SW 1271 (cell line): Measurements from ENCODE around the gene IRF5.

Source experiments
- DNase-seq, 2 experiments: peaks; one replicate each; lab custom pipeline; 2025; lab: John Stamatoyannopoulos, UW

Gene IRF5

DNA sequence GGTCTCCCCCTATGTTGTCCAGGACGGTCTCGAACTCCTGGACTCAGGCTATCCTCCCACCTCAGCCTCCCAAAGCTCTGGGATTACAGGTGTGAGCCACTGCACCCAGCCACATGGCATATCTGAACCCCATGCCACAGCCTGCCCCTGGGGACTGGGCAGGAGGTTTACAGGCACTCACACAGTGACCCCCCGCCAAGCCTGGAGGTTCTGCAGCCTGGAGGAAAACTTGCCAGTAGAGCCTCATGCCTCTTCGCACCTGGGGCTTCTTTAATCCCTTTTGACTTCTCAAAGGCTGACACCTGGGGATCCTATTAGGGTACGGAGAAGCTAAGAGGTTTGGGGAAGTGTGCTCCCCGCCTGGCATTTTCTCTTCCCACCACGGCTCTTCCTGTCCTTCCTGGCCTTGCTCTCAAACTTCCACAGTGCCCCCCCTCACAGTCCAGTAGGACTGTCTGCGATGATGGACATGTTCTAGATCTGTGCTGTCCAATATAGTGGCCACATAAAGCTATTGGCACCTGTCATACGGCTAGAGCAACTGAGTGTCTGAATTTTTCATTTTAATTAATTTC, 15.8 kb upstream of the IRF5 start:
- no peak for DNase-seq

DNA sequence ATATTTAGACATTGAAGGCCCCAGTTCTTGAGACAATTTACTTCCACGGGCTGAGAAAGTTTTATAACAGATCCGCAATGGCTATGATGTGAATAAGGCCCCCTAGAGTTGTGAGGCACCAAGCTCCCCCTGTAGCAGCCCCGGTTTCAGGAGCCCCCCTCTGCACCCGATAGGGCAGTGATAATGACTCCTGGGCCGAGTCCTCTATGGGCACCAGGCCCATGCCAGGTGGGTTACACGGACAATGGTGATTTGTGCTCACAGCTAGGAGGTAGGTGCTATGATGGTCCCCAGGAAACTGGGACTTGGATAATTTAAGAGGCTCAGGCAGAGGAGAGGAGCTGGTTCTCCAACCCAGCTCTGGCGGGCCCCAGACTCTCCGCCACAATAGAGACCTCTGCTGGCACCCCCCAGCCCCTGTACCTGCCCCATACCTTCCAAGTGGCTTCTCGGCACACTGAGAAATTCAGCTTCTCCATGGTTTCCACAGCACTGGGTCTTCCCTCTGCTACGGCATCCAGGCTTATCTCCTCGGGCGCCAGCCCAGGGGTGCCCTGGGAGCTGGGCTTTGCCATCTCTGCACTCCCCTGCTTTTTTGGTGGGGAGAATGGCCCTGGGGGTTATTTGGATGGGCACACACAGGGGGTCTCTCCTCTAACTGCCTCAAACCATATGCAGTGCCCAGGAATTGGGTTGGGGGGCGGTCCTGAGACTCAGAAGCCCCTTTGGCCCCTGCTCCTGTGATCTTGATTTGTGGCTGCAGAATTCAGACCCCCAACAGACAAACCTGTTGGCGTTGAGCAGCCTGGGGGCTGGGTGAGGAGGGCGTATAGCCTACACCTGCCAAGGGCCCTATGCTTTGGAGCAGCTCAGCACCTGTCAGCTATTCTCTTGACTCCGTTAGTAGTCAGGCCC, 15.0 kb upstream of the IRF5 start:
- DNase-seq: no peak

DNA sequence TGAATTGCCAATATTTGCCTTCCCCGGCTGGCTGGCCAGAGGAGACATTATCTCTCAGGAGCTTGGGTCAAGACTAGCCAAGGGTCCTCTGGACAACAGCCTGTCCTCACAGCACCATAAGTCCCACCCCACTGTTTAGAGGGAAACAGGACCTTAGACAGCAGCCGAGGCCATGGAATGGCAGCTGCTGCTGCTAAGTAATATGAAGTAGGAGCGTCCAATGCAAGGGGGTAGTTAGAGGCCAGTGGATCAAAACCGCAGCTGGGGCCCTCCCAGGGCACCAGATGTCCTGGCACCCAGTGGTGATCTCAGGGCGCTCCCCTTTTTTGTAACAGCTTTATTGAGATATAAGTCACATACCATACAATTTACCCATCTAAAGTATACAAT, 14.3 kb upstream of the IRF5 start:
- no peak for DNase-seq

DNA sequence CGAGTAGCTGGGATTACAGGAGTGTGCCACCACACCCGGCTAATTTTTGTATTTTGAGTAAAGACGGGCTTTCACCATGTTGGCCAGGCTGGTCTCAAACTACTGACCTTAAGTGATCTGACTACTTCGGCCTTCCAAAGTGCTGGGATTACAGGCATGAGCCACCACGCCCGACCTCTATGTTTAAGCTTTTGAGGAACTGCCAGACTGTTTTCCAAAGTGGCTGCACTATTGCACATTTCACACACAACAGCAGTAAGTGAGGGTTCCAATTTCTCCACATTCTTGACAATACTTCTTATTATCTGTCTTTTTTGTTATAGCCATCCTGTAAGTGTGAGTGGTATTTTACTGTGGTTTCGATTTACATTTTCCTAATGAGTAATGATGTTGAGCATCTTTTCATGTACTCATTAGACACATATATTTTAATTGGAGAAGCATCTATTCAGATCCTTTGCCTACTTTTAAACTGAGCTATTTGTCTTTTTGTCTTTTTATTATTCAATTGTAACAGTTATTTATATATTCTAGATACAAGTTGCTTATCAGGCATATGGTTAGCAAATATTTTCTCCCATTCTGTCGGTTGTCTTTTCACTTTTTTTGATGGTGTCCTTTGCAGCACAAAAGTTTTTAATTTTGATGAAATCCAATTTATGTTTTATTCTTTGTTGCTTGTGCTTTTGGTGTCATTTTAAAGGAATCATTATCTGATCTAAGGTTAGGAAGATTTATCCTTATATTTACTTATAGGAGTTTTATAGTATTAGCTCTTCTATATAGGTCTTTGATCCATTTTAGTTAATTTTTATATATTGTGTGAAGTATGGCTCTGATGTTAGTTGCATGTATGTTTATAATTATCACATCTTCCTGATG, 12.8 kb upstream of the IRF5 start:
- no peak for DNase-seq

DNA sequence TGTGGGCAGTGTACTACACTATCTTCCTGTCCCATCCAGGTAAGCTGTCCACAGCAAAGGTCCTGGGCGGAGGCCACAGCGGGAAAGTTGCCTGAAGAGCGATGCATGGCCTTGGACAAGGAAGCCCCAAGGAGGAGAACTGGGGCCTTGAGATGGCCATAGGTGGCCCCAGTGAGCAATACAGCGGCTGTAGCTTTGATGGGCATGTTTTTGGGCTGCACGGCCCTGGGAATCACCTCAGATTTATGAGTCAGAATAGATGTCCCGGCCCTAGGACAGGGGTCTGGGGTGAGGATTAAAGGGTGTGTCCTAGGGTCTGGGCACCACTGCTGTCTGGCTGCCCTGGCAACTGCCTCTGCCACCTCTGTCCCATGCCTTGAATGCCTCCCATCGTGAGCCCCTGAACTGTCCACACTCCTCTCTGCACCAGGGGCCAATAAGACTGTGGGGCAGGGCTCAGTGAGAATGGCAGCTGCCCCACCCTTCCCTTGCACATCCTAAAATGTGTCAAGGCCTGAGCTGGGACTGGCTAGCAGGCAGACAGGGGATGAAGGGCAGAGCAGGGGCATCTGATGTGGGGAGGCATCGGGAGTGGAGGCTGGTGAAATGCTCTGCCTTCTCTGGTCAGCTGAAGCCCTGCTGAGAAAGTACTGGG, 9.4 kb upstream of the IRF5 start:
- no peak for DNase-seq

DNA sequence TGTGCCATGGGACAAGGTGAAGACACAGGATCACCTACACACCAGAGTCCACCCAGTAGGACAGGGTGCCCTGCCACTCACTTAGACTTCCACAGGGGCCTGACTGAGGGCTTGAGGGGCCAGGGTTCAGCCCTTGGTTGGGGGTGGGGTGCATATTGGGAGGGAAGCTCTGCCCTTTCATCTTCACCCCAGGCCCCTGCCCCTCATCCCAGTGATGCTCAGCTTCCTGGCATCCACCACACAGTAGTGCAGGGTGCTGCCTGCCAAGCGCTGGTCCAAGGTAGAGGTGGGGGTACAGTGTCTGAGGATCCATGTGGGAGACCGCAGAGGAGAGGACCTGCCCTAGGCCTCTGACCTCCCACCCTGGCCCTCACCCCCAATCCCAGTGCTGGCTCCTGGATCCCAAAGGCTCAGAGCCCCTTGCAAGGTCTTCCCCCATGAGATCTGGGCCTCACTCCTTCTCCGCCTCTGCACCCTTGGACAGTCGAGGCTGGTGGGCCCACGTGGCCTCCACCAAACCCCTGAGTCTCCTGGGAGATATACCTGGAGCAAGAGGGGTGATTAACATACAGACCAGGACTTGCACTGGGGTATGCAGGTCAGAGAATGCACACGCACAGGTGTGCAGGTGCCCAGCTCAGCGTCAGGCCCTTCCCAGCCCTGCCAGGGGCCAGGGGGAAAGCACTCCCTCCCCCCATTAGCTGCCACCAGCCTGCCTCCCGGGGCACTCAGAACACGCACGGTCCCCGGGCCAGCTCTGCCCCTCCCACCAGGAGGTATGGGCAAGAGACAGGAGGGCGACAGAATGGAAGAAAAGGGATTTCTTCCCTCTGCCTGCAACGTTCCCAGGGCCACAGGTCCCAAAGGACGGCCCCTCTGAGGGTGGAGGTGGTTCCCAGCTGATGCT, 8.6 kb upstream of the IRF5 start:
- DNase-seq: no peak

DNA sequence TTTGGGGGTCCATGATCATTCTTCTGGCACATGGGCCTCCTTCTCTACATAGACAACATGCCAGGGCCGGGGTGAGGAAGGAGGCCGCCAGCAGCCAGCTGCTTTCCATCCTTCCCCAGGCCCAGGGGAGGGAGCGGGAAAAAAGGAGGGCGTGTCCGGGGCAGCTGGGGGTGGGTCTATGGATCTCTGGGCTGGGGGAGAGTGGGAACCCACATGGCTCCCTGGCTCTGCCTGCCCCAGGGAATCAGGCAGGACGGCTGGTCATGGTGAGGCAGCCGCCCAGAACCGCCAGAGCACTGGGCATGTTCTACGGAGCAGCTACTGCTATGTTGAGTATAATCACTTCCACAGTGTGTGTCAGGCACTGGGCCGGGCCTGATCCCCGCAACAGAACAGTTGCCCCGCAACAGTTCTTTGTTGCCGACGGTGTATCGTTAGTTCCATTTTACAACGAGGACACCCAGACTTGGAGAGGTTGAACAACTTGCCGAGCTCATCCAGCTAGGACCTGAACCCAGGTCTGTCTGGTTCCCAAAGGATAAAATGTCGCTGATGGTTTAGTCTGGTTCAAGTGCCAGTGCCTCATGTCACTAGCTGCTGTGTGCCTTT, 6.4 kb upstream of the IRF5 start:
- DNase-seq: no peak

DNA sequence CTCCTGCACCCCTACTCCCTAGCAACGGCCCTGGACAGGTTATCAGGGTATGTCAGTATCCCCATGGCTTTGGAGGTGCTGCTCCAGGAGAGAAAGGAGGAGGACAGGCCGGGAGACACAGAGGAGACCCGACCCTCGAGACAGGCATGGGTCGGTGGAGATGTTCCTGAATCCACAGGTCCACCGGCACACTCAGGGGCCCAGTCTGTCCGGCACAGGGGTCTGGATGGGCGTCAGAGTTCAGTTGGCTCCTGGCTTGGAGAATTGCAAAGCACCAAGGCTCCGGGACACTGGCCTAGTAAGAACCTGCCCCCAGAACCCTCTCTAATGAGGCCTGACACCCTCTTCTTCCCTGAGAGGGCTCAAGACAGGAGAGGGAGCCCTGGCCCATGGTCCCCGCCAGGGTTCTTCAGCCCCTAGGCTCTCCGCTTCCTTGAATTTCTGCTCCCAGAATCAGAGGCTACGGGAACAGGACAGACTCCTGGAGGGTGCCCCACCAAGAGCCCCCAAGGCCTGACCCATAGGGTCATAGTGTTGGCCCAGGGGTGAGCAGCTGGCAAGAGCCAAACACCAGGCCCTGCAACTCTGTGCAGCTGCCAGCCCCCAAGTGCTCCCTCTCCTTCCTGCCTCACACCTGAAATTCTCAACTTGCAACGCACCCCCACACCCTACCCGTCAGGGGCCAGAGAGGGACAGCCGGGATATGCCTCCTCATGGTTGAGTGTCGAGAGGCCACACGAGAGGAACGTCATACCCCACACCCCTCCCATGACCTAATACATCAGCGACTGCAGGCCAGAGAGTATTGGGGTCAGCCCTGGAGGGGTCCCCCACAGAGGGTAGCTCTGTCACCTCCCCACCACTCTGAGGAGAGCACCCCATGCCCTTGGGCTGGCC, 5.5 kb upstream of the IRF5 start:
- no peak for DNase-seq

DNA sequence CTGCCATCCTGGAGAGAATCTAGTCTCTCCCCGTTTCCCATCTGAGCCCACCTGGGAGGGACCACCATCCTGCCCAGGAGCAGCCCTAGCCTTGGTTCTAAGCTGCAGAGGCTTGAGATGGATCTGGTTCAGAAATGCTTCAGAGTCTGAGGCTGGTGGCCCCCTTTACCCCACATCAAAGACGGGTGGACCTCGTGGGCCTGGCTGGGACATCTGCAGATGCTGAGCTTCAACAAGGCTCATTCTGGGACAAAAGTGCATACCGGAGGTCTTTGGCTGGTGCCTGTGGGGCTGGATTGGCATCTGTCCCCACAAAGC, 4.9 kb upstream of the IRF5 start:
- DNase-seq: no peak

DNA sequence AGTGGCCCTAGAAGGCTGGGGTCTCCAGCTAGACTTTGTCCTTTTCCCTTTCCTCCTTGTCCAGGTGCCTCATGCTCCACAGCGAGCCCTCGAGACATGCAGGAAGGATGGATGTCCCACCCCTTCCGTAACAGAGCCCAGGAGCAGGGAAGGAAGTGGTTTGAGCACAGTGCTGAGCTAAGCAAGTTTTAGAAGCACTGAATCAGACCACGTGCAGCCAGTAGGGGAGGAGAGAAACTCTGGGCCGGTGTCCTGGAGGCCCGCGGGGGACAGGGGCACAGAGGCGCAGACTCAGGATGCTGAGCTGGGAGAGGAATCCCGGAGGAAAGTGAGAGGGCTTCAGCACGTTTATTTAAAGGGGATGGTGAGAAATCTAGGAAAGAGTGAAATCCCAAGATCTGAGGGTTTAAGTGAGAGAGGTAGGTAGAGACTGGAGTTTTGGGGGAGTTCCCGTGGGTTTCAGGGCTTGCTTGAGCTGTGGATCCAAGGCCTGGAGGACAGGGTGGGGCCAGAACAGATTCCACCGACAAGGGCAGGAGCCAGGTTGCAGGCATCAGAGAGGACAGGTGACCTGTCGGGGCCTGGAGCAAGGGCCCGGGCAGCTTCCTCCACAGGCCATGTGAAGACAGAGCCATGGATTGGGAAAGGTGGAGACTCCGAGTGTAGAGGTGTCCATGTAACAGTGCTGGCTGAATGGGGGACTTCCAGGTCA, 4.4 kb upstream of the IRF5 start:
- no peak for DNase-seq

DNA sequence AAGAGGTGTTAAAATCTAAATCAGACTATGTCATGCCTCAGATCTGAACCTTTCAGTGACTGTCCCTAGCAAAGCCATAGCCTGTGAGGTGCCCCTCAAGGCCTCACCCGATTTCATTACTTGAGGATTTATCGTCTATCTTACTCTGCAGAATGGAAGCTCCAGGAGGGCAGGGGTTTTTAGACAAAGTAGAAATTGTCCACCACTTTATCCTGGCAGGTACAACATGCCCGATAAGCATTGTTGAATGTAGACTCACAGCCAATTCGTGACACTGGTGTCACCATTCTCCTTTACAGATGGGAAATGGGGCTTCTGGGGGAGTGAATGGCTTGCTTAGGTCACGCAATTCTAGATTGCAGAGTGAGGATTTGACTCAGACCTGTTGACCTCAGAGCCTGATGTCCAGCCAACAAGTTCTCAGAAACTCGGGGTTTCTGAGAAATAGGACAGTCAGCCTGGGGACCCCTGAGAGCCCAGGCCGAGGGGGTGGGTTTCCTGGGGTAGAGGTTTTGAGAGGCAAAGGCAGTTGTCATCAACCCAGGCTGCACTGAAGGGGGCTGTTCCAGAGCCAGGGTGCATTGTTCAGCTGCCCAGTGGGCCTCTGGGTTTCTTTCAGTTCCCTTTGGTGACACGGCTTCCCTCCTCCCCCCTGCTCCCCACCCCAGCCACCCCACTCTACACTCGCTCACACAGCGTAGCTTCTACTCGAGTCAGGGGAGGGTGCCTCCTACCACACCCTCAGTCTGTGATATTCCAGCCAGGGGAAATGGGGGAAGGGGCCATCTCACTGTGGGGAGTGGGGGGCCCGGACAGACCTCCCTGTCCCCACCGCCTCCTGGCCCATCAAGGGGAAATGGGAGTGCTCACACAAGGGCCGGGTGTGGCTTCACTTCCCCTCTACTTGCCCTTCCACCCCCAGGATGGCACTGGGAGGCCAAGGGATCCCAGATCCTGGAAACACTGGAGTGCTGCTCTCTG, 3.1 kb upstream of the IRF5 start:
- DNase-seq: no peak

DNA sequence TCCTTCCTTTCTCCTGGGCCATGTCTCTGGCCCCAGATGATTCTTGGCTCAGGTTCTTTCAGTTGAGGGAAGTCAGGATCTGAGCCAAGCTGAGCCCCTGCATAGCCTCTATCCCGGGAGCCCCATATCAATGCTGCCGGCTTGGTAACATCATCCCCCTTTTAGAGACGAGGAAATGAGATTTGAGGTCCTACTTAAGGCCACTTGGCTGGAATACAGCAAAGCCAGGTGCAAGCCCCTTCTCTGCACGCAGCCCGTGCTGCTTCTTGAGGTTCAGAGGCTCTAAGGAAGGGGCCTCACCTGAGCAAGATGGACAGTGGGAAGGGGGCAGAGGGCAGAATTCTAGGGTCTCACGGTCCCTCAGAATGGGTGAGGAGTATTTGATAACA, 2.4 kb upstream of the IRF5 start:
- no peak for DNase-seq

DNA sequence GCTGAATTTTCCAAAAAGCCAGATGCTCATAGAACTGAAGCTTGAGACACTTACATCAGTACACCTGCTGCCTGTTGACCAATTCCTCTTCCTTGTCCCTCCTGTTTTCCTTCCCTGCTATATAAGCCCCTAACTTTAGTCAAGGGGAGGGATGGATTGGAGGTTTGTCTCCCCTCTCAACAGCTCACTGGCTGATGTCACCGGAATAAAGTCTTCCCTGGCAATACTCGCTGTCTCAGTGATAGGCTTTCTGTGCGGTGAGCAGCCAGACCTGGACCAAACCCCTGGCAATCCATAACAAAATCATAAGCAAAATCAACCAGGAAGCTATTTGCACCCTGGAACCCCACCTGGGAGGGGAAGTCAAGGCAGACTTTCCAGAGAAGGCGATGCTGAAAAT, 929 bp upstream of the IRF5 start:
- DNase-seq: no peak

DNA sequence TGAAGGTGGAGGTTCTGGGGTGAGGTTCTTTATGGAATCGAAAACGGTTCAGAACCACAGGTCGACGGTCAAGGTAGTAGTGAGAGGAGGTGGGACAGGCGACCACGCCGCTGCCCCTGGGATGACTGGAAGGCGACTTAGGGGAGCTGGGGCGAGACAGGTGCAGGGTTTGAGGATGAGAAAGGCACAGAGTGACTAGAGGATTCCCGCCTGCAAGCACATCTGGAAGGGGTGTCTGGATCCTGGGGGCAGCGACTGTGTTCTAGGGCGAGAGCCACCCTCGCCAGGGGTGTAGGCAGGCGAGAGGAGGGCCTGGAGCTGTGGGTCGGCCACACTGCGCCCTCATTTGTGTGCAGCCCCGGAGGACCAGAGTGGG, 468 bp upstream of the IRF5 start:
- DNase-seq: no peak

DNA sequence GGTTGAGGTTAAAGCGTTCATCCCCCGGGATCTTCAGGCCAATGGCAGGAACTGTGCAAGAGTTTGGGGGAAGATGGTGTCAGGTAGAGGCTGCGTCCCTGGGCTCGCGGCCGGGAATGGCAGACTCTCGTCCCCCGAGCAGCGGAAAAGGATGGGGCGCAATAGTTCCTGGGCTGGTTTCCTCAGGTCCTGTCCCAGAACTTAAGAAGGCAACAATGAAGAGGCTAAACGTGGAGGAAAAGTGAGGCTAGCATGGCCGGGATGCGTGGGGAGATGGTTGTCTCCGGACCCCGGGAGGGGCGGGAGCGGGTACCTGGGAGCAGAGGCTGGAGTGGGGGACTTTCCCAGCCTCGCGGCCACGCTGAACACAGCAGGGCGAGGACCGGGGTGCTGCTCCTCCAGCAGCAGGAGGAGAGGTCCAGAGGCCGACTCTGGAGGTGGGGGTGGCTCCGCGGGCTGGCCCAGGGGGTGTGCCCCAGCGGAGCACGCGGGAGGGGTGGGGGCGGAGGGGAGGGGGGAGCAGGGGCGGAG, 882 bp downstream of the IRF5 start:
- no peak for DNase-seq

DNA sequence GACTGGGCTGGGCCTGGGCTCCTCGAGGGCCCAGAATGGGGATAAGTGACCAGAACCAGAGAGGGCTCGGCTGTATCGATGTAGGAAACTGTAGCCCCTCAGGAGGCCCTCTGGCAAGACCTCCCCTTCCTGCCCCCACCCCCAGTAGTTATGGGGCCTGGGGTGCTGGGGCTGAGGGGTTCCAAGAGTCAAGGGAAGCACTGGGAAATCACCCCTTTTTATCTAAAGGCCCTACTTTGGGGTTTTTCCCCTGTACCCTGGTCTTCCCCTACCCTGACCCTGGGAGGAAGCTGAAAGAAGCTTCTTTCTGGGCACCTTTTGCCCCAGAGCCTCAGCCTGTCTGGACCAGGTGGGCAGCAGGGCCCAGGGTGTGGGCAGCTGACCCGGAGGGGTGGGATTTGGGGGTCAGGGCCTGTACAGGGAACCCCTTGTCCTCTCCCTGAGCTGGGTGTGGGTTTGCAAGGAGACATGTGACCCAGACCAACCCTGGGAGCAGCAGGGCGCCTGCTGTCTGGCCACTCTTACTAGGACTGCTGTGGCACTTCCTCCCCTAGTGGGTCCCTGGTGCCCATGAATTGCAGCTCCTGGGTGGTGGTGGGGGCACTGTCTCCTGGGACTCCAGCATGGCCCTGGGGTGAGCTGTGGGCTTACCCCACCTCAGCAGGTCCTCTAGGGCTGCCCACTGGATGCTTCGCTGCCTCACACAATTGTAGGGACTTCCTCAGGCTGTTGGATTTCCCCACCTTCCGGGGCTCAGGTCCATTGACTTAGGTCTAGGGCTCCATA, 1.5 kb downstream of the IRF5 start:
- DNase-seq: no peak

DNA sequence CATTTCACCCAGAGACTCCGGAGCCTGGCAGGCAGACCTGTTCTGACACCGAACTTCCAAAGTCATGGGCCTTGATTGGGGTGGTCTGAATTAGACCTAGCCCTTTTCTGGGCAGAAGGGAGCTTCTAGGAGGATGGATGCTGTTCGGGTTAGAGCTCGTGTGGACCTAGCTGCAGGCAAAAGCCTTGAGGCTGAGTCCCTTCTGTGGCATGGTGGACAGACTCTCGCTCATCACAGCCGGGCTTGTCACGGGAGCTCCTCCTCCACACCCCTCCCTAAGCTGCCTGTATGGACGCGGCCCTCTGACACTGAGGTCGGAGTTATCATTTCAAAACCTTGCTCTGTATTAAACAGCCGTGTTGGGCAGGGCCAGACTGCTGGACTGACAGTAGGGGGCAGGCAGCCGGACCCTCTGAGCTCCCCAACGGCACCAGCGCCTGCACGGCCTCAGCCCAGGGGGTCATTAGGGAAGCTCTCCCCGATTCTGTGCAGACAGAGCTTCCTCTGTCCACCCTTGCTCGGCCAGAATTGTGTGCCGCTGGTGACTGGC, 2.2 kb downstream of the IRF5 start:
- no peak for DNase-seq
